GM12872 (cell line): ENCODE data around the gene GPC5.

ENCODE experiments used
- CTCF ChIP-seq: IDR thresholded peaks from 3 replicates; pipeline ENCODE4 v1.5.1; 2011; ENCODE audit warnings: low read depth, mild to moderate bottlenecking, low read length, moderate library complexity; ENCODE audit not compliant: insufficient read depth

Gene GPC5

GRCh38 chr13:91896547-91896946 is 498.1 kb downstream of the GPC5 start:
- TF ChIP-seq CTCF, result no peak

GRCh38 chr13:91902291-91902690 is 503.9 kb downstream of the GPC5 start:
- no peak for TF ChIP-seq CTCF

- no peak for TF ChIP-seq CTCF
These were observed 505.6 kb downstream of the GPC5 start for GRCh38 chr13:91904005-91904404.

GRCh38 chr13:91904597-91904996 is 506.2 kb downstream of the GPC5 start:
- TF ChIP-seq CTCF, result no peak

GRCh38 chr13:91907398-91907797 is 509.0 kb downstream of the GPC5 start:
- TF ChIP-seq CTCF, result no peak

GRCh38 chr13:91909617-91910016 is 511.2 kb downstream of the GPC5 start:
- TF ChIP-seq CTCF, result no peak

- TF ChIP-seq CTCF, result no peak
These were observed 524.7 kb downstream of the GPC5 start for GRCh38 chr13:91922969-91923592.

GRCh38 chr13:91930687-91931086 is 532.3 kb downstream of the GPC5 start:
- TF ChIP-seq CTCF, result no peak
